ENCODE measurements around the gene MACROD2. TPM values are rescaled to one million over a fixed set of nuclear protein-coding genes. Genes with fewer than 3 reads are reported as not detected.
A peak's percentile ranks its signal among the peaks of the same experiment; 100 is the strongest.

The MACROD2 gene
- polyA plus RNA-seq, 1 donor from 2014 or later, result 23.2 TPM

GRCh38 chr20:14956026-14956425 lies 960.7 kb downstream of the MACROD2 start:
- no peak overlapping the region for H2AFZ ChIP-seq (ENCODE audit: low read depth, low read length)
- no peak overlapping the region for H3K4me3 ChIP-seq (ENCODE audit: low read length)
- no peak overlapping the region for H3K4me2 ChIP-seq (ENCODE audit: low read length)
- no peak overlapping the region for H3K27ac ChIP-seq (ENCODE audit: low read length)
- no peaks in the 10 kb centered on the region for H3K36me3 ChIP-seq (ENCODE audit: insufficient read depth, low read length)
- no peaks in the 10 kb centered on the region for H4K20me1 ChIP-seq (ENCODE audit: insufficient read depth)
- H3K9me2 ChIP-seq (ENCODE audit: insufficient read depth, low read length), result no peaks in the 10 kb centered on the region
- TF ChIP-seq EP300 (conservative IDR thresholded peaks at IDR 0.05; ENCODE audit: poor library complexity, severe bottlenecking), result peak; percentile 70
- no peak for TF ChIP-seq REST (IDR thresholded peaks at IDR 0.05; ENCODE audit: borderline replicate concordance)
- TF ChIP-seq MXI1 (conservative IDR thresholded peaks at IDR 0.05; ENCODE audit: poor library complexity, severe bottlenecking), result no peak
- no peak for TF ChIP-seq SMC3 (conservative IDR thresholded peaks at IDR 0.05; ENCODE audit: poor library complexity)
- H3F3A ChIP-seq (ENCODE audit: insufficient read depth, low read length, poor library complexity, severe bottlenecking), result no peaks in the 10 kb centered on the region
- no peak overlapping the region for H3K9ac ChIP-seq (ENCODE audit: low read length)
- H3K27me3 ChIP-seq (ENCODE audit: insufficient read depth, low read depth, low read length), result no peaks in the 10 kb centered on the region
- H3K9me3 ChIP-seq (ENCODE audit: low read length), result no peaks in the 10 kb centered on the region
- no peaks in the 10 kb centered on the region for H3K79me2 ChIP-seq (replicated peaks; ENCODE audit: insufficient read depth, low read length)

GRCh38 chr20:14956538-14956937 lies 961.2 kb downstream of the MACROD2 start:
- Histone ChIP-seq H3K36me3 (ENCODE audit: insufficient read depth, low read length) (no peaks in the 10 kb centered on the region), H4K20me1 (ENCODE audit: insufficient read depth) (no peaks in the 10 kb centered on the region), H3K9me2 (ENCODE audit: insufficient read depth, low read length) (no peaks in the 10 kb centered on the region), H3K4me3 (ENCODE audit: low read length) (no peak overlapping the region), H3K4me2 (ENCODE audit: low read length) (no peak overlapping the region), H3K27me3 (ENCODE audit: insufficient read depth, low read depth, low read length) (no peaks in the 10 kb centered on the region), H3K9ac (ENCODE audit: low read length) (no peak overlapping the region), H3K27ac (ENCODE audit: low read length) (no peak overlapping the region), H3K9me3 (ENCODE audit: low read length) (no peaks in the 10 kb centered on the region), H3K79me2 (replicated peaks; ENCODE audit: insufficient read depth, low read length) (no peaks in the 10 kb centered on the region), H3F3A (ENCODE audit: insufficient read depth, low read length, poor library complexity, severe bottlenecking) (no peaks in the 10 kb centered on the region), H2AFZ (ENCODE audit: low read depth, low read length) (no peak overlapping the region)
- TF ChIP-seq MXI1 (conservative IDR thresholded peaks at IDR 0.05; ENCODE audit: poor library complexity, severe bottlenecking) (no peak), REST (IDR thresholded peaks at IDR 0.05; ENCODE audit: borderline replicate concordance) (no peak)

- Histone ChIP-seq H3K36me3 (ENCODE audit: insufficient read depth, low read length) (no peaks in the 10 kb centered on the region), H3K9me2 (ENCODE audit: insufficient read depth, low read length) (no peaks in the 10 kb centered on the region), H3K4me3 (ENCODE audit: low read length) (no peak overlapping the region), H3K27ac (ENCODE audit: low read length) (no peak overlapping the region), H3K4me2 (ENCODE audit: low read length) (no peak overlapping the region), H3K27me3 (ENCODE audit: insufficient read depth, low read depth, low read length) (no peaks in the 10 kb centered on the region), H2AFZ (ENCODE audit: low read depth, low read length) (no peak overlapping the region), H3F3A (ENCODE audit: insufficient read depth, low read length, poor library complexity, severe bottlenecking) (no peaks in the 10 kb centered on the region), H3K9ac (ENCODE audit: low read length) (no peak overlapping the region), H3K79me2 (replicated peaks; ENCODE audit: insufficient read depth, low read length) (no peaks in the 10 kb centered on the region), H3K9me3 (ENCODE audit: low read length) (no peaks in the 10 kb centered on the region), H4K20me1 (ENCODE audit: insufficient read depth) (no peaks in the 10 kb centered on the region)
- no peak for TF ChIP-seq CTCF (IDR thresholded peaks at IDR 0.05; ENCODE audit: poor library complexity, severe bottlenecking)
- no peak for TF ChIP-seq REST (IDR thresholded peaks at IDR 0.05; ENCODE audit: borderline replicate concordance)
- TF ChIP-seq POLR2AphosphoS5 (IDR thresholded peaks at IDR 0.05), result no peak
- TF ChIP-seq MXI1 (conservative IDR thresholded peaks at IDR 0.05; ENCODE audit: poor library complexity, severe bottlenecking), result no peak
- TF ChIP-seq EP300 (conservative IDR thresholded peaks at IDR 0.05; ENCODE audit: poor library complexity, severe bottlenecking), result no peak
- TF ChIP-seq RAD21 (conservative IDR thresholded peaks at IDR 0.05), result no peak
- no peak for TF ChIP-seq SMC3 (conservative IDR thresholded peaks at IDR 0.05; ENCODE audit: poor library complexity)
- no peak for TF ChIP-seq EZH2 (IDR thresholded peaks at IDR 0.05; ENCODE audit: borderline replicate concordance, insufficient read depth, low read length, poor library complexity, severe bottlenecking)
- TF ChIP-seq TAF1 (IDR thresholded peaks at IDR 0.05; ENCODE audit: low read depth), result no peak
These were observed 962.1 kb downstream of the MACROD2 start for GRCh38 chr20:14957402-14957801.
